Caco-2 (cell line): ENCODE measurements around the gene STK32C. TPM values are rescaled to one million over a fixed set of nuclear protein-coding genes. Genes with fewer than 3 reads are reported as not detected.
"Not testable (repeated sequence)": the region's sequence is repeated elsewhere in the genome, so short reads cannot be mapped to it uniquely, and the experiment has no call there.

Experiments
- BruUV-seq: library from RNA; stranded (reverse); fragments of 400-500 nt; replicated peaks from 2 replicates; lab custom pipeline; 2021; lab: Mats Ljungman, UMichigan
- CTCF ChIA-PET: fragments of 300-600 bp; sonication (Branson Sonifier 250); formaldehyde crosslinking; loops from one replicate; lab custom pipeline; 2022; ENCODE audit warnings: antibody characterized with exemption; lab: Charles Lee
- POLR2A ChIA-PET: fragments of 300-600 bp; sonication (Branson Sonifier 250); formaldehyde crosslinking; loops from one replicate; lab custom pipeline; 2022; ENCODE audit warnings: antibody characterized with exemption; lab: Charles Lee
- DNase-seq, 2 experiments: peaks; one replicate each; pipeline versions ENCODE4 v3.0.0 to v3.0.0-alpha.2; 2020 to 2022
- H3K27me3 ChIP-seq: replicated peaks from 2 replicates; pipeline ENCODE4 v1.6.0; 2011; ENCODE audit warnings: low read length; ENCODE audit not compliant: control insufficient read depth, insufficient read depth
- H3K36me3 ChIP-seq: 2 replicates; pipeline ENCODE4 v1.5.1; 2011; ENCODE audit warnings: low read length; ENCODE audit not compliant: control insufficient read depth, insufficient read depth
- H3K4me1 ChIP-seq: fragments of 250-450 bp; sonication (Bioruptor Pico); 2 replicates; pipeline ENCODE4 v1.5.1; 2020; ENCODE audit warnings: mild to moderate bottlenecking
- H3K4me3 ChIP-seq: 2 replicates; pipeline ENCODE4 v1.5.1; 2011; ENCODE audit warnings: low read depth, mild to moderate bottlenecking, control low read depth, low read length
- H3K9me3 ChIP-seq: fragments of 250-450 bp; sonication (Bioruptor Pico); 2 replicates; pipeline ENCODE4 v1.5.1; 2020; ENCODE audit warnings: mild to moderate bottlenecking, moderate library complexity
- H3K27ac Mint-ChIP-seq: one replicate; pipeline ENCODE4 v1.8.0; 2022; ENCODE audit warnings: mixed read lengths; ENCODE audit not compliant: unreplicated experiment
- H3K27me3 Mint-ChIP-seq: one replicate; pipeline ENCODE4 v1.8.0; 2022; ENCODE audit warnings: mixed read lengths; ENCODE audit not compliant: insufficient read depth, unreplicated experiment
- H3K36me3 Mint-ChIP-seq: one replicate; pipeline ENCODE4 v1.8.0; 2022; ENCODE audit warnings: mild to moderate bottlenecking, mixed read lengths; ENCODE audit not compliant: insufficient read depth, unreplicated experiment
- H3K4me1 Mint-ChIP-seq: one replicate; pipeline ENCODE4 v1.8.0; 2022; ENCODE audit warnings: low read depth, mixed read lengths; ENCODE audit not compliant: unreplicated experiment
- H3K4me3 Mint-ChIP-seq: one replicate; pipeline ENCODE4 v1.8.0; 2022; ENCODE audit warnings: mild to moderate bottlenecking, moderate library complexity, mixed read lengths; ENCODE audit not compliant: unreplicated experiment
- H3K9me3 Mint-ChIP-seq: one replicate; pipeline ENCODE4 v1.8.0; 2022; ENCODE audit warnings: mixed read lengths; ENCODE audit not compliant: unreplicated experiment
- CTCF ChIP-seq, 2 experiments: fragments of 200-600 bp in 1 of 2; IDR thresholded peaks; 1 replicate in 1 of 2; 2 replicates in 1 of 2; pipeline versions ENCODE4 v1.5.1 to v1.8.0; 2011 to 2022; ENCODE audit warnings: antibody characterized with exemption in 1 of 2, control low read depth in 1 of 2, inconsistent platforms in 1 of 2, low read depth in 1 of 2, low read length in 1 of 2, mild to moderate bottlenecking in 1 of 2, moderate library complexity in 1 of 2; ENCODE audit not compliant: insufficient read depth in 1 of 2, severe bottlenecking in 1 of 2, unreplicated experiment in 1 of 2
- intact Hi-C: fragments of 100-400 bp; cut with micrococcal nuclease; formaldehyde crosslinking; loops from one replicate; pipeline ENCODE4 v1.10.0; 2022; ENCODE audit not compliant: unreplicated experiment
- total RNA-seq: library from RNA; stranded (reverse); gene quantifications from 2 replicates; pipeline ENCODE4 v1.2.3, GENCODE V29; 2022

The STK32C gene
- total RNA-seq, 1 experiment from 2014 or later, result 13.3 TPM

- no peak for DNase-seq
- Histone ChIP-seq H3K36me3 (no peaks in the 10 kb centered on the region), H3K4me3 (no peak overlapping the region), H3K27me3 (no peaks in the 10 kb centered on the region), H3K9me3 (no peaks in the 10 kb centered on the region), H3K4me1 (peaks cover 10% of the 10 kb centered on the region; the same call in 1 of the 2 replicates)
- no peaks in the 10 kb centered on the region for H3K27me3 Mint-ChIP-seq
- CTCF ChIA-PET, result no interaction called here
- no TSS peak for BruUV-seq
- POLR2A ChIA-PET, result no interaction called here
- no peak for TF ChIP-seq CTCF (IDR thresholded peaks at IDR 0.05; ENCODE audit: insufficient read depth in 1 of 2, low read depth in 1 of 2, low read length in 1 of 2, severe bottlenecking in 1 of 2, unreplicated experiment in 1 of 2)
- H3K9me3 Mint-ChIP-seq, result no peaks in the 10 kb centered on the region
- intact Hi-C loops, result no loop called here
- no peak overlapping the region for H3K27ac Mint-ChIP-seq
- peaks cover 9% of the 10 kb centered on the region for H3K36me3 Mint-ChIP-seq
- H3K4me3 Mint-ChIP-seq, result no peak overlapping the region
- no peaks in the 10 kb centered on the region for H3K4me1 Mint-ChIP-seq
These were observed 14.0 kb upstream of the STK32C start for GRCh38 chr10:132321726-132322125.

DNA sequence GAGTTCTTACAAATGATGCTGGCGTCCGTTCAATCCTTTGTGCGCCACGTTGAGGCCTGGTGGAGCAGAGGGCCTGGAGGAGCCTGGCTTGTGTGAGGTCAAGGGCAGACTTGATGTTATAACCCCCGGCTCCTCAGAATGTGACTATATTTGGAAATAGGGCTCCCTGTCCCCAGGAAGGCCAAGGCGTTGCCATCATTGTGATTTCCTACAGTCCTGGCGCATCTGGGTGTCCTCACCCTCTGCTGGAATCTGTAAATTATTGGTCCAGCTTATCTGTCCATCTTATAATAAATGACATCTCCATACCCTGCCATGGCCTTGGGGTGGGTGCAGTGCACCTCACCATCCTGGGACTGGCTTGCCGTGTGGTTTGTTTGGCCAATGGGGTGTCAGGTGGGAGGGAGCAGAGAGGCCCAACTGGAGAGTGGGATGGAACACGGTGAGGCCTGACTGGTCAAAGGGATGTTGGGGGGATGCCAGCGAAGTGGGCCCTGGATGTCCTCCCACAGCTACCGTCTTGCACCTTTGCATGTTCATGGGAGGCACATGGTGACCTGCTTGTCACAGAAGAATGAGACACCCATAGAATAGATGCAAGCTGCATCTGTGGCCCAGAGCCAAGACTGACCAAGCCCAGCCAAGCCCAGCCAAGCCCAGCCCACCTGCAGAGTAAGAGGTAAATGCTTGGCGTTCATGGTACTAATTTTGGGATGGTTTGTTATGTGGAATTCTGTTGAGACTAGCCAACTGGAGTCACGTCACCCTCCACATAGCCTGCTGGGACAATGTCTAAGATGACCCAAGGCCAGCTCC, 13.1 kb upstream of the STK32C start:
- no peak overlapping the region for H3K4me3 Mint-ChIP-seq
- Histone ChIP-seq H3K9me3 (no peaks in the 10 kb centered on the region), H3K4me1 (peaks cover 2% of the 10 kb centered on the region; the same call in 1 of the 2 replicates), H3K27me3 (no peaks in the 10 kb centered on the region), H3K36me3 (no peaks in the 10 kb centered on the region), H3K4me3 (no peak overlapping the region)
- H3K36me3 Mint-ChIP-seq, result peaks cover 9% of the 10 kb centered on the region
- no TSS peak for BruUV-seq
- no peak for TF ChIP-seq CTCF (IDR thresholded peaks at IDR 0.05; ENCODE audit: insufficient read depth in 1 of 2, low read depth in 1 of 2, low read length in 1 of 2, severe bottlenecking in 1 of 2, unreplicated experiment in 1 of 2)
- H3K4me1 Mint-ChIP-seq, result no peaks in the 10 kb centered on the region
- intact Hi-C loops, result no loop called here
- ChIA-PET CTCF (no interaction called here), POLR2A (no interaction called here)
- DNase-seq, result no peak
- no peaks in the 10 kb centered on the region for H3K27me3 Mint-ChIP-seq
- H3K9me3 Mint-ChIP-seq, result no peaks in the 10 kb centered on the region
- H3K27ac Mint-ChIP-seq, result peak overlapping the region; percentile 56

DNA sequence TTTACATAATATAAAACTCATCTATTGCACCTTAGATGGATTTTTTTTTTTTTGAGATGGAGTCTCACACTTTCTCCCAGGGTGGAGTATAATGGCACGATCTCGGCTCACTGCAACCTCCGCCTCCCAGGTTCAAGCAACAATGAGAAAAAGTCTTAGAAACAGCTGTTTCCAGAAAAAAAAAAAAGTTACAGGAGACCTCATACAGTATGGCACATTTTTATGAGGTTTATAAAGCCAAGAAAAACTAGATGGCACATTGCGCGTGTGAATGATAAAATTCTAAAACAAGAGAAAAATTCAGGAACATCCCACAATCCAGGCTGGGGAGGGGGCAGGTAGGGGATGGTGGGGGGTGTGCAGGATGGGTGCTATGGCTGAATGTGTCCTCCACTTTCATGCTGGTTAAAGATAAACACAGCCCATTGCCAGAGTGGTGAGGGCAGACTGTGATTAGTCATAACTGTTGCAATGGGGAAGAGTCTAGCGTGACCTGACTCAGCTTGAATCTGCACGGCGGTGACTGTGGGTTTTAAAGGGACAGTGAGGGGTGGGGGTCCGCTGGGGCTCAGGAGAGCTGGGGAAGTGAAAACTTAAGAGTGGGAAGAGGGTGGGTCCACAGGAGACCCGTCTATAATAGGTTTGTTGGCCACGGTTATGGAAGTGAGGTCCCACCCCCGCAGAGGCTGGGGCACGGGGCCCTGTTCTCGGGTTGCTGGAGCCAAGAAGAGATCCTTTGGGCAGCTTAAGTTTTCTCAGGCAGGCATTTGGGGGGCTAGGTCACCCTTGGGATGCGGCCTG, 12.3 kb upstream of the STK32C start:
- no peaks in the 10 kb centered on the region for H3K9me3 Mint-ChIP-seq
- no TSS peak for BruUV-seq
- peaks cover 7% of the 10 kb centered on the region for H3K36me3 Mint-ChIP-seq
- intact Hi-C loops, result no loop called here
- Histone ChIP-seq H3K27me3 (no peaks in the 10 kb centered on the region), H3K36me3 (no peaks in the 10 kb centered on the region), H3K4me1 (no peaks in the 10 kb centered on the region), H3K4me3 (no peak overlapping the region), H3K9me3 (no peaks in the 10 kb centered on the region)
- ChIA-PET CTCF (no interaction called here), POLR2A (no interaction called here)
- no peak for DNase-seq
- TF ChIP-seq CTCF (IDR thresholded peaks at IDR 0.05; ENCODE audit: insufficient read depth in 1 of 2, low read depth in 1 of 2, low read length in 1 of 2, severe bottlenecking in 1 of 2, unreplicated experiment in 1 of 2), result no peak
- H3K27ac Mint-ChIP-seq, result peak overlapping the region; percentile 56
- no peak overlapping the region for H3K4me3 Mint-ChIP-seq
- no peaks in the 10 kb centered on the region for H3K27me3 Mint-ChIP-seq
- H3K4me1 Mint-ChIP-seq, result no peaks in the 10 kb centered on the region

GRCh38 chr10:132317477-132317876, 9.7 kb upstream of the STK32C start:
- H3K27me3 ChIP-seq, BruUV-seq, DNase-seq, H3K36me3 Mint-ChIP-seq, H3K4me3 Mint-ChIP-seq, H3K4me1 Mint-ChIP-seq, H3K9me3 ChIP-seq, H3K36me3 ChIP-seq, H3K4me1 ChIP-seq, H3K27me3 Mint-ChIP-seq, POLR2A ChIA-PET, H3K27ac Mint-ChIP-seq, H3K4me3 ChIP-seq, intact Hi-C loops, CTCF ChIA-PET: not testable (repeated sequence)
- peaks cover 17% of the 10 kb centered on the region for H3K9me3 Mint-ChIP-seq
